OCI-LY3 (cell line): ENCODE measurements around the gene OVCA2.

ENCODE experiments used
- H2AFZ ChIP-seq: fragments of 200-600, 300-600 bp; shearing (Covaris generic); 2 replicates; pipeline ENCODE4 v1.6.0; 2014; ENCODE audit warnings: antibody characterized with exemption, low read depth, low read length
- H3K27ac ChIP-seq: fragments of 200-600, 300-600 bp; sonication (generic); 2 replicates; pipeline ENCODE4 v1.5.1; 2014; ENCODE audit warnings: mild to moderate bottlenecking, low read length, moderate library complexity, mixed read lengths
- H3K27me3 ChIP-seq: fragments of 200-600, 300-600 bp; sonication (generic); 2 replicates; pipeline ENCODE4 v1.6.1; 2014; ENCODE audit warnings: low read depth, low read length, mixed read lengths
- H3K36me3 ChIP-seq: fragments of 200-600, 300-600 bp; sonication (generic); replicated peaks from 2 replicates; pipeline ENCODE3; 2014; ENCODE audit warnings: low read depth, low read length, mixed read lengths
- H3K4me1 ChIP-seq: fragments of 300-600, 200-600 bp; sonication (generic); 2 replicates; pipeline ENCODE4 v1.6.1; 2014; ENCODE audit warnings: low read length, mixed read lengths
- H3K4me2 ChIP-seq: fragments of 200-600, 300-600 bp; sonication (generic); 2 replicates; pipeline ENCODE4 v1.6.1; 2014; ENCODE audit warnings: low read length, mixed read lengths
- H3K4me3 ChIP-seq: fragments of 300-600, 200-600 bp; sonication (generic); 2 replicates; pipeline ENCODE4 v1.5.1; 2014; ENCODE audit warnings: antibody characterized with exemption, mild to moderate bottlenecking, low read length, moderate library complexity
- H3K79me2 ChIP-seq: fragments of 300-600, 200-600 bp; shearing (Covaris generic); 2 replicates; pipeline ENCODE4 v1.6.1; 2014; ENCODE audit warnings: mild to moderate bottlenecking, low read length, mixed read lengths
- H3K9ac ChIP-seq: fragments of 300-600, 200-600 bp; shearing (Covaris generic); 2 replicates; pipeline ENCODE4 v1.6.0; 2014; ENCODE audit warnings: mild to moderate bottlenecking, low read length, moderate library complexity
- H3K9me3 ChIP-seq: fragments of 200-600, 300-600 bp; shearing (Covaris generic); 2 replicates; pipeline ENCODE4 v1.6.1; 2014; ENCODE audit warnings: low read length, mixed read lengths; ENCODE audit not compliant: insufficient read depth
- H4K20me1 ChIP-seq: fragments of 200-600, 300-600 bp; sonication (generic); 2 replicates; pipeline ENCODE4 v1.6.1; 2016; ENCODE audit warnings: low read length, mixed read lengths; ENCODE audit not compliant: insufficient read depth
- CTCF ChIP-seq: fragments of 200-600, 300-600 bp; sonication (generic); IDR thresholded peaks from 2 replicates; pipeline ENCODE4 v1.5.1; 2014; ENCODE audit warnings: antibody characterized with exemption, low read length, low read depth
- EZH2phosphoT487 ChIP-seq: fragments of 200-600 bp; shearing (Covaris generic); IDR thresholded peaks from 2 replicates; pipeline ENCODE4 v1.6.1; 2018; ENCODE audit warnings: antibody characterized with exemption, mixed run types, low read depth

Gene OVCA2

DNA sequence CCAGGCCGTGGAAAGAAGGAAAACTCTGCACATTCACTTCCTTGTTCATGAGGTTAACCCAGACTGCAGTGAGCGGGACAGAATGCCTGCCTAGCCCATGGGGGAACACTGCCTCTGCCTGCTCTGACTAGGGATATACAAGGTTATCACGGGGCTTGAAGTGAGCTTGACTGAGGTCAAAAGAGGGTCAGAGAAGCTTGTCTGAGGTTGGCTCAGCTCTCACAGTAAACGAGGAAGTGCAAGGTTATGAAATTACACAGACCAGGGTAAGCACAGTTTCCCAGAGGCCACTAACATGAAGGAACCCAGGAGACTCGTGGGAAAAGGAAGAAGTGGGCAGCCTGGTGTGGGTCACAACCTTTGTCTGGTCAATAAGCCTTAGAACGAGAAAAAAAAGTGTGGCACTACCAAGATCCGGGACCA lies 41.8 kb downstream of the OVCA2 start:
- Histone ChIP-seq H3K27ac (no peak overlapping the region), H3K4me1 (peaks cover 50% of the 10 kb centered on the region), H3K4me3 (no peak overlapping the region), H3K9me3 (no peaks in the 10 kb centered on the region), H3K27me3 (peaks cover 31% of the 10 kb centered on the region), H3K36me3 (peaks cover 2% of the 10 kb centered on the region), H3K4me2 (peak overlapping the region; percentile 58), H2AFZ (no peak overlapping the region), H4K20me1 (peaks cover 45% of the 10 kb centered on the region), H3K79me2 (no peaks in the 10 kb centered on the region), H3K9ac (no peak overlapping the region)
- no peak for TF ChIP-seq EZH2phosphoT487
- 0 out of 2 replicates have a peak, but pooled peaks have one; percentile 5 for TF ChIP-seq CTCF

- TF ChIP-seq EZH2phosphoT487 = no peak
- no peak for TF ChIP-seq CTCF
- Histone ChIP-seq H3K4me2 (peak overlapping the region; percentile 58), H3K27ac (no peak overlapping the region), H3K4me3 (no peak overlapping the region), H3K9me3 (no peaks in the 10 kb centered on the region), H3K9ac (no peak overlapping the region), H4K20me1 (peaks cover 45% of the 10 kb centered on the region), H3K4me1 (peaks cover 56% of the 10 kb centered on the region), H3K36me3 (peaks cover 2% of the 10 kb centered on the region), H3K27me3 (peaks cover 32% of the 10 kb centered on the region), H3K79me2 (no peaks in the 10 kb centered on the region), H2AFZ (no peak overlapping the region)
Measured at GRCh38 chr17:2084036-2084765, 42.4 kb downstream of the OVCA2 start.

DNA sequence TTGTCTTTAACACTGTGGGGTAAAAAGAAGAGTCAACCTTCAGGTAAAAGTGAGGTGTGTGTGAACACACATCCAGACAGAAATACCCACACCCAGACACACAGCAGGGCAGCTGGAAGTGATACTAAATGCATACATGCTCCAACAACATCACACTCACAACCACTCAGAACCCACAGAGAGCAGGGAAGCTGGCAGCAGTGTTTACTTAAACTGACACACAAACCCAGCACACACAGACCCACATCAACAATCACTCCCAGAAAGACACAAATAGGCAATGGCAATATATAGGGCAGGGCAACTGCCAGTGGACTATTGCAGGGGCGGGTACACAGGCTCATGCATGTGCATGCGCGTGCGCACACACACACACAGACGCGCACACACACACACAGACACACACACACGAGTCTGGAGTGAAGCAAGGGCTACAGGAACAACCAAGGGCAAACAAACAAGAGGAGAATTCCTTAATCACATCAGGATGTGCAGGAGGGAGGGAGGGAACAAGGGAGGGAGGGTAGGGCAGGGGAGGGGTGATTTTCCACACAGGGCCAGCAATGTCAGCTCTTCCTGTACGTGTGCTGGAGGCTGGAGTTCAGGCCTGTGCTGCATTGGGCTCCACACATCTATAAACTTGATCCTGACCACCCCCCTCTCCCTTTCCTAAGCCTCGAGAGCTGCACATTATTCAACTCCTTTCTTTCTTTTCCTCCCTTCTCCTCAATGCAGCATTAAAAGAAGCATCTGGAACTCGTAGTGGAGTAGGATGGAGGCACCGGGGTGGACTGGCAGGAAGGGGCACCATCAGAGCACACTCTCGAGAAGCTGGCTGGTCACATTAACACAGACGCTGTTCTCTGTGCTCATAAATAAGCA lies 43.2 kb downstream of the OVCA2 start:
- H3K9ac ChIP-seq = no peak overlapping the region
- no peaks in the 10 kb centered on the region for H3K9me3 ChIP-seq
- no peak overlapping the region for H3K4me2 ChIP-seq
- no peak overlapping the region for H3K4me3 ChIP-seq
- no peak overlapping the region for H2AFZ ChIP-seq
- H3K79me2 ChIP-seq = no peaks in the 10 kb centered on the region
- peaks cover 45% of the 10 kb centered on the region for H4K20me1 ChIP-seq
- peaks cover 32% of the 10 kb centered on the region for H3K27me3 ChIP-seq
- H3K27ac ChIP-seq = no peak overlapping the region
- no peak for TF ChIP-seq EZH2phosphoT487
- no peak for TF ChIP-seq CTCF
- peaks cover 58% of the 10 kb centered on the region for H3K4me1 ChIP-seq
- peaks cover 2% of the 10 kb centered on the region for H3K36me3 ChIP-seq

GRCh38 chr17:2085648-2085949 lies 43.8 kb downstream of the OVCA2 start:
- H3K79me2 ChIP-seq = no peaks in the 10 kb centered on the region
- no peak overlapping the region for H3K4me3 ChIP-seq
- peaks cover 35% of the 10 kb centered on the region for H3K27me3 ChIP-seq
- no peaks in the 10 kb centered on the region for H3K9me3 ChIP-seq
- H3K4me1 ChIP-seq = peaks cover 64% of the 10 kb centered on the region
- no peak overlapping the region for H3K9ac ChIP-seq
- no peak overlapping the region for H3K27ac ChIP-seq
- no peak overlapping the region for H3K4me2 ChIP-seq
- no peak for TF ChIP-seq EZH2phosphoT487
- TF ChIP-seq CTCF = no peak
- H3K36me3 ChIP-seq = peaks cover 2% of the 10 kb centered on the region
- H4K20me1 ChIP-seq = peaks cover 45% of the 10 kb centered on the region
- H2AFZ ChIP-seq = no peak overlapping the region
